Vagina (tissue), 2 donors: Measurements from ENCODE around the gene RNF213. TPM values are rescaled to one million over a fixed set of nuclear protein-coding genes. Genes with fewer than 3 reads are reported as not detected.
"Not testable (repeated sequence)": the region's sequence is repeated elsewhere in the genome, so short reads cannot be mapped to it uniquely, and the experiment has no call there.

Source experiments
- DNase-seq, 2 donors: peaks; one replicate each; pipeline ENCODE4 v3.0.0-alpha.2; 2017; ENCODE audit errors: extremely low spot score in 2 of 2
- H3K27ac ChIP-seq: fragments of 200-600 bp; sonication (generic); one replicate; pipeline ENCODE4 v1.5.1; 2019
- H3K27me3 ChIP-seq: fragments of 200-600 bp; sonication (generic); one replicate; pipeline ENCODE4 v1.5.1; 2019
- H3K36me3 ChIP-seq, 2 donors: fragments of 200-600 bp; sonication (generic); one replicate each; pipeline ENCODE4 v1.5.1; 2017 to 2019
- H3K4me1 ChIP-seq: fragments of 200-600 bp; sonication (generic); one replicate; pipeline ENCODE4 v1.5.1; 2019
- H3K4me3 ChIP-seq, 2 donors: fragments of 200-600 bp; sonication (generic); 1 replicate in 1 of 2; 2 replicates in 1 of 2; pipeline ENCODE4 v1.5.1; 2016 to 2019
- H3K9me3 ChIP-seq: fragments of 200-600 bp; sonication (generic); one replicate; pipeline ENCODE4 v1.5.1; 2019
- CTCF ChIP-seq, 3 experiments: fragments of 450-650 bp in 2 of 3; fragments of 200-600 bp in 1 of 3; sonication (generic) in 1 of 3; IDR thresholded peaks; one replicate each; pipeline ENCODE4 v1.5.1; 2017 to 2019; ENCODE audit warnings: antibody characterized with exemption in 3 of 3, mild to moderate bottlenecking in 2 of 3, moderate library complexity in 2 of 3
- POLR2A ChIP-seq, 2 donors: fragments of 450-650 bp; IDR thresholded peaks; one replicate each; pipeline ENCODE4 v1.6.1; 2017; ENCODE audit warnings: antibody characterized with exemption in 2 of 2, mild to moderate bottlenecking in 2 of 2, moderate library complexity in 2 of 2
- POLR2AphosphoS5 ChIP-seq, 2 donors: sonication (generic); formaldehyde crosslinking; IDR thresholded peaks; one replicate each; pipeline ENCODE4 v1.9.0; 2017; ENCODE audit warnings: antibody characterized with exemption in 2 of 2, mild to moderate bottlenecking in 2 of 2, low read depth in 1 of 2; ENCODE audit not compliant: insufficient read depth in 1 of 2
- intact Hi-C: fragments of 100-400 bp; cut with DNase I; formaldehyde crosslinking; loops from one replicate; pipeline ENCODE4 v1.15.1; 2023
- total RNA-seq: library from RNA; depleted of rRNA; stranded (reverse); fragments of >200 nt; gene quantifications from one replicate; pipeline ENCODE4 v1.2.3, GENCODE V29; 2016

Gene RNF213
- total RNA-seq, 1 donor from 2014 or later = 144 TPM

GRCh38 chr17:80395402-80396151, 134.9 kb downstream of the RNF213 start:
- Histone ChIP-seq H3K9me3 (no peaks in the 10 kb centered on the region), H3K4me1 (peaks cover 28% of the 10 kb centered on the region), H3K27ac (no peak overlapping the region), H3K36me3 (peaks cover 0 to 29% of the 10 kb centered on the region in 2 donors), H3K4me3 (no peak overlapping the region), H3K27me3 (no peaks in the 10 kb centered on the region)
- TF ChIP-seq POLR2AphosphoS5 (IDR thresholded peaks at IDR 0.05; ENCODE audit: insufficient read depth in 1 of 2, low read depth in 1 of 2) (no peak), CTCF (IDR thresholded peaks at IDR 0.05) (no peak), POLR2A (IDR thresholded peaks at IDR 0.05) (no peak)
- no peak for DNase-seq
- intact Hi-C loops = no loop called here

GRCh38 chr17:80396157-80397033, 135.7 kb downstream of the RNF213 start:
- Histone ChIP-seq H3K4me1 (peaks cover 28% of the 10 kb centered on the region), H3K36me3 (peaks cover 0 to 21% of the 10 kb centered on the region in 2 donors), H3K27me3 (no peaks in the 10 kb centered on the region), H3K27ac (no peak overlapping the region), H3K9me3 (no peaks in the 10 kb centered on the region), H3K4me3 (no peak overlapping the region)
- intact Hi-C loops = no loop called here
- TF ChIP-seq POLR2A (IDR thresholded peaks at IDR 0.05) (no peak), CTCF (IDR thresholded peaks at IDR 0.05) (no peak), POLR2AphosphoS5 (IDR thresholded peaks at IDR 0.05; ENCODE audit: insufficient read depth in 1 of 2, low read depth in 1 of 2) (no peak)
- no peak for DNase-seq

DNA sequence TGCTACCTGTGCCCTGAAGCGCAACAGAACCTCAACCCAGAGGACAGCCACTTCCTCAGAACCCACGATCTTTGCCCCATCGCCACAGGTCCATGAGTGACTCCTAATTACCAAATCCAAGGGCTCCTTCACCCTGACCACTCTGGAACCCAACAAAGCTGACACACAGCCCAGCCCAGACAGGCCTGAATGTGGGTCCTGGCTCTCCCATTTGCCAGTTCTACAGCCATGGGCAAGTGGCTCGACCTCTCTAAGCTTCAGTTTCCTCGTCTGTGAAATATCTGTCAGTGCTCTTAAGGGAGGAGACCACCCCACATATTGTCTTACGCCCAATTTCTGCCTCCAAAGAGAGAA, 136.4 kb downstream of the RNF213 start:
- no peaks in the 10 kb centered on the region for H3K9me3 ChIP-seq

GRCh38 chr17:80397686-80398085, 137.0 kb downstream of the RNF213 start:
- H3K27ac ChIP-seq = no peak overlapping the region
- intact Hi-C loops = no loop called here
- no peaks in the 10 kb centered on the region for H3K27me3 ChIP-seq
- H3K4me3 ChIP-seq = no peak overlapping the region
- DNase-seq = no peak
- H3K9me3 ChIP-seq = no peaks in the 10 kb centered on the region
- TF ChIP-seq POLR2AphosphoS5 (IDR thresholded peaks at IDR 0.05; ENCODE audit: insufficient read depth in 1 of 2, low read depth in 1 of 2) (no peak), POLR2A (IDR thresholded peaks at IDR 0.05) (no peak), CTCF (IDR thresholded peaks at IDR 0.05) (no peak)
- peaks cover 28% of the 10 kb centered on the region for H3K4me1 ChIP-seq
- peaks cover 0 to 12% of the 10 kb centered on the region in 2 donors for H3K36me3 ChIP-seq

More for the DNA sequence above, 136.4 kb downstream of the RNF213 start:
- Histone ChIP-seq H3K4me3 (no peak overlapping the region), H3K27me3 (no peaks in the 10 kb centered on the region), H3K36me3 (peaks cover 0 to 18% of the 10 kb centered on the region in 2 donors), H3K27ac (no peak overlapping the region), H3K4me1 (peaks cover 28% of the 10 kb centered on the region)
- no peak for DNase-seq
- TF ChIP-seq POLR2A (IDR thresholded peaks at IDR 0.05) (no peak), CTCF (IDR thresholded peaks at IDR 0.05) (no peak), POLR2AphosphoS5 (IDR thresholded peaks at IDR 0.05; ENCODE audit: insufficient read depth in 1 of 2, low read depth in 1 of 2) (no peak)
- intact Hi-C loops = no loop called here

DNA sequence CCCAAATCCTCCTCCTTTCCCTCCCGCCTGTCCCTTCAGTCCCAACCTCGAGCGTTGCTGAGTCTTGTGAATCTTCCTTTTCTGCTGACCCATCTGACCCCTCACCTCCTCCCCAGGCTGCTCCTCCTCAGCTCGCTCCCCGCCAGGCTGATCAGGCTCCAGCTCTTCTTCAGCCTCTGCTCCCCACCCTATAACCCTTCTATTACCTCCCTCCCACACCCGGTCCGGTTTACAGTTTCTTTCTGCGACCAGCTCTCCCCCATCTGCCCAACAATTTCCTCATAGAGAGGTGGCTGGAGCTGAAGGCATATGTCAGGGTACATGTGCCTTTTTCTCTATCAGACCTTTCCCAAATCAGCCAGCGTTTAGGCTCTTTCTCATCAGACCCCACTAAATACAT, 140.4 kb downstream of the RNF213 start:
- intact Hi-C loops, H3K9me3 ChIP-seq, H3K27me3 ChIP-seq, H3K4me1 ChIP-seq, H3K4me3 ChIP-seq, H3K36me3 ChIP-seq, DNase-seq, H3K27ac ChIP-seq: not testable (repeated sequence)

GRCh38 chr17:80402102-80402501, 141.4 kb downstream of the RNF213 start:
- intact Hi-C loops, H3K27me3 ChIP-seq, H3K9me3 ChIP-seq, DNase-seq, H3K4me3 ChIP-seq, H3K36me3 ChIP-seq, H3K27ac ChIP-seq, H3K4me1 ChIP-seq: not testable (repeated sequence)
